Measurements from ENCODE around the gene CHRM4. TPM values are rescaled to one million over a fixed set of nuclear protein-coding genes. Genes with fewer than 3 reads are reported as not detected.

Gene CHRM4
- polyA plus RNA-seq, 6 donors from 2014 or later = 0.27 to 0.94 (median 0.34) TPM; not detected in 1

GRCh38 chr11:46339816-46340215 lies 51.8 kb downstream of the CHRM4 start:
- H3K4me1 Mint-ChIP-seq = peaks cover 2 to 8% (median 4%) of the 10 kb centered on the region in 3 donors
- H3K4me3 Mint-ChIP-seq = peak overlapping the region in 1 of 8 donors; percentile 8
- H3K36me3 Mint-ChIP-seq = no peaks in the 10 kb centered on the region
- DNase-seq (no peak), ATAC-seq (ENCODE audit: low read depth in 2 of 2) (no peak)
- no peak overlapping the region for H3K27ac Mint-ChIP-seq
- H3K27me3 Mint-ChIP-seq = peaks cover 13 to 52% (median 44%) of the 10 kb centered on the region in 3 donors
- H3K9me3 Mint-ChIP-seq = no peaks in the 10 kb centered on the region

- H3K27ac Mint-ChIP-seq = no peak overlapping the region
- no peak for DNase-seq
- H3K27me3 Mint-ChIP-seq = peaks cover 18 to 59% (median 51%) of the 10 kb centered on the region in 3 donors
- ATAC-seq (ENCODE audit: low read depth in 2 of 2) = no peak
- H3K36me3 Mint-ChIP-seq = no peaks in the 10 kb centered on the region
- no peak overlapping the region for H3K4me3 Mint-ChIP-seq
- H3K9me3 Mint-ChIP-seq = no peaks in the 10 kb centered on the region
- peaks cover 0 to 6% (median 0%) of the 10 kb centered on the region in 3 donors for H3K4me1 Mint-ChIP-seq
Measured at GRCh38 chr11:46338988-46339666, 52.4 kb downstream of the CHRM4 start.

DNA sequence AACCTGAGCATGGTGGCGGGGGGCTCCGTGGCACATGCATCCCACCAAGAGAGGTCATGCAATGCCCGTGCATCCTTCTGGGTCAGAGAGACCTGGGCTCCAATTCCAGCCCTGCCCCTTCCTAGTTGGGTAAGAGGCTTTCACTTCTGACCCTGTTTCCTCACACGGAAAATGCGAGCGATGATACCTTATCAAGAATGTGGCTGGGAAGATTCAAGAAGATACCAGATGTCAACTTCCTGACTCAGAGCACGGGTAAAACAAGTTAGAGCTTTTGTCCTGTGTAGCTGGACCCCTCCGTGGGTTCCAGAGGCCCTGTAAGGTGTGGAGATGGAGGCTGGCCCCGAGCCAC lies 53.0 kb downstream of the CHRM4 start:
- Mint-ChIP-seq H3K9me3 (no peaks in the 10 kb centered on the region), H3K27ac (no peak overlapping the region), H3K4me1 (peaks cover under 1 to 7% (median 3%) of the 10 kb centered on the region in 3 donors), H3K4me3 (no peak overlapping the region), H3K27me3 (peaks cover 22 to 64% (median 56%) of the 10 kb centered on the region in 3 donors), H3K36me3 (no peaks in the 10 kb centered on the region)
- ATAC-seq (ENCODE audit: low read depth in 2 of 2) (no peak), DNase-seq (no peak)

GRCh38 chr11:46337626-46338345 lies 53.8 kb downstream of the CHRM4 start:
- H3K4me3 Mint-ChIP-seq = no peak overlapping the region
- peaks cover 3 to 11% (median 5%) of the 10 kb centered on the region in 3 donors for H3K4me1 Mint-ChIP-seq
- peaks cover 26 to 68% (median 60%) of the 10 kb centered on the region in 3 donors for H3K27me3 Mint-ChIP-seq
- H3K27ac Mint-ChIP-seq = no peak overlapping the region
- no peaks in the 10 kb centered on the region for H3K36me3 Mint-ChIP-seq
- ATAC-seq (ENCODE audit: low read depth in 2 of 2) (no peak), DNase-seq (no peak)
- H3K9me3 Mint-ChIP-seq = no peaks in the 10 kb centered on the region

- Mint-ChIP-seq H3K4me1 (peaks cover 6 to 12% (median 11%) of the 10 kb centered on the region in 3 donors), H3K9me3 (no peaks in the 10 kb centered on the region), H3K27ac (peak overlapping the region in 1 of 6 donors; percentile 15), H3K36me3 (peaks cover 0 to 4% of the 10 kb centered on the region in 2 donors), H3K27me3 (peaks cover 32 to 75% (median 64%) of the 10 kb centered on the region in 3 donors), H3K4me3 (no peak overlapping the region)
- ATAC-seq (ENCODE audit: low read depth in 2 of 2) (no peak), DNase-seq (no peak)
Measured at GRCh38 chr11:46336563-46337180, 54.9 kb downstream of the CHRM4 start.

DNA sequence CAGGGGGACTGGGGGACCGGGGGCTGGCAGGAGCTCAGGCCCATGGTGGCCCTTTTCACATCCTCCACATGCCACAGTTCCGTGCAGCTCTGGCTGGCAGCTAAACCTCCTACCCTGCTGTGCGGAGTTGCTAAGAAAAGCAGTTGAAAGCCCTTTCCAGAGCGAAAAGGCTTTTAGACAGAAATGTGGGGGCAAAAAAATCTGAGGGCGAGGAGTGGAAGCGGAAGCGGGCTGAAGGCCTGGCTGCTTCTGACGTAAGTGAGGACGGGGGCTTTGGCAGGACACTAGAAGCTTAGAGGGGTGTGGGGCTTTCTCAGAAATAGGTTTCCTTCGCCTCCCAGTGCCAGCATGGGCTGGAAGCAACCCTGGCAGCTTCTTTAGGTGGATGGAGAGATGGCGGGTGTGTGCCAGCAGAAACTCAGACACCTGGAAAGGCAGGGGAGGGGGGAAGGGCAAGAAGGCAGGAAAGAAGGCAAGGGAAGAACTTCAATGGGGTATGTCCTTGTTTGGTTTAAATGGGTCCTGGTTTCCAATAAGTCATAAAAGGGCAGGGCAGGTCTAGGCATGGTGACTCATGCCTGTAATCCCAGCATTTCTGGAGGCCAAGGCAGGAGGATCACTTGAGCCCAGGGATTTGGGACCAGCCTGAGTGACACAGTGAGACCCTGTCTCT lies 55.5 kb downstream of the CHRM4 start:
- Mint-ChIP-seq H3K27ac (peak overlapping the region in 2 of 6 donors; percentile 33 to 63), H3K27me3 (peaks cover 39 to 81% (median 70%) of the 10 kb centered on the region in 3 donors), H3K9me3 (no peaks in the 10 kb centered on the region), H3K36me3 (peaks cover 0 to 10% of the 10 kb centered on the region in 2 donors), H3K4me1 (peaks cover 11 to 17% (median 11%) of the 10 kb centered on the region in 3 donors), H3K4me3 (peak overlapping the region in 1 of 8 donors; percentile 56)
- ATAC-seq (ENCODE audit: low read depth in 2 of 2) (no peak), DNase-seq (no peak)

DNA sequence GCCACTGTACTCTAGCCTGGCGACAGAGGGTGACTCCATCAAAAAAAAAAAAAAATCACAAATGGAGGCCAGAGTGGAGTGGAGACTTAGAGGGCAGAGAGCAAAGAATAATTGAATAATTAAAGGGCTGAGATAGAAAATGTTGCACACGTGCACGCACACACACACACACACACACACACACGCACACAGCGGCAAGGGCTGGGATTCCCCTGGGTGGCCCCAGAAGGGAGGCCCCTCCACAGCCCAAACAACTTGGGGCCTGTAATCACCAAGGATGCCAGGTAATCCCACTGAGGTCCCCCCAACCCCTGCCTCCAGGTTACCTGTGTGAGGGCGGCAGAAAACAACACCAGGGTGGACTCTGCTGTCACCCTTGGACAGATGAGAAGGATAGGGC lies 56.3 kb downstream of the CHRM4 start:
- ATAC-seq (ENCODE audit: low read depth in 2 of 2) (no peak), DNase-seq (no peak)
- H3K9me3 Mint-ChIP-seq = no peaks in the 10 kb centered on the region
- H3K36me3 Mint-ChIP-seq = peaks cover 0 to 11% of the 10 kb centered on the region in 2 donors
- peaks cover 12 to 18% (median 15%) of the 10 kb centered on the region in 3 donors for H3K4me1 Mint-ChIP-seq
- H3K4me3 Mint-ChIP-seq = no peak overlapping the region
- H3K27ac Mint-ChIP-seq = no peak overlapping the region
- H3K27me3 Mint-ChIP-seq = peaks cover 46 to 86% (median 77%) of the 10 kb centered on the region in 3 donors

GRCh38 chr11:46334211-46334610 lies 57.4 kb downstream of the CHRM4 start:
- no peak overlapping the region for H3K27ac Mint-ChIP-seq
- H3K9me3 Mint-ChIP-seq = no peaks in the 10 kb centered on the region
- DNase-seq (no peak), ATAC-seq (ENCODE audit: low read depth in 2 of 2) (no peak)
- H3K4me3 Mint-ChIP-seq = peak overlapping the region in 6 of 8 donors; percentile 19 to 73 (median 44)
- peaks cover 12 to 19% (median 18%) of the 10 kb centered on the region in 3 donors for H3K4me1 Mint-ChIP-seq
- peaks cover 0 to 11% of the 10 kb centered on the region in 2 donors for H3K36me3 Mint-ChIP-seq
- peaks cover 53 to 89% (median 80%) of the 10 kb centered on the region in 3 donors for H3K27me3 Mint-ChIP-seq

Other genes with a start within 250 kb of the CHRM4 start
- gene CREB3L1, start 114.1 kb downstream of the CHRM4 start, polyA plus RNA-seq (ENCODE audit: low read depth in 6 of 6) = not detected
- gene DGKZ, start 44.3 kb downstream of the CHRM4 start, polyA plus RNA-seq (ENCODE audit: low read depth in 6 of 6) = 10 to 100 TPM in 1 of 6 donors, 1 to 10 TPM in 5; 2.5 to 13.7 (median 7.9) TPM
- 1 to 10 TPM in 3 of 6 donors, under 1 TPM in 2, not detected in 1; 0.52 to 1.8 (median 1.5) TPM for gene MDK, start 10.1 kb downstream of the CHRM4 start, polyA plus RNA-seq (ENCODE audit: low read depth in 6 of 6)
- gene AMBRA1, start 202.2 kb upstream of the CHRM4 start, polyA plus RNA-seq (ENCODE audit: low read depth in 6 of 6) = 10 to 100 TPM in 1 of 6 donors, 1 to 10 TPM in 5; 6.6 to 11.3 (median 7.8) TPM
- gene HARBI1, start 225.5 kb upstream of the CHRM4 start, polyA plus RNA-seq (ENCODE audit: low read depth in 6 of 6) = 10 to 100 TPM in 4 of 6 donors, 1 to 10 TPM in 2; 8.7 to 14.7 (median 11.8) TPM
- gene ATG13, start 225.8 kb upstream of the CHRM4 start, polyA plus RNA-seq (ENCODE audit: low read depth in 6 of 6) = 10 to 100 TPM; 43.3 to 70.8 (median 56.3) TPM